ENCODE results near the gene SERPINA10.

GRCh38 chr14:94331462-94331861 lies 38.4 kb upstream of the SERPINA10 start:
- TF ChIP-seq CTCF (IDR thresholded peaks at IDR 0.05) (no peak), ZFX (IDR thresholded peaks at IDR 0.05; ENCODE audit: borderline replicate concordance) (no peak)
